NCI-H345 treated with DMSO at 0.1 percent for 48 hours (cell line): ENCODE measurements around the gene DIO3.
"Not testable (repeated sequence)": the region's sequence is repeated elsewhere in the genome, so short reads cannot be mapped to it uniquely, and the experiment has no call there.

Source experiments
- DNase-seq: peaks from one replicate; lab custom pipeline; 2025; ENCODE audit not compliant: unreplicated experiment; lab: John Stamatoyannopoulos, UW

Gene DIO3

DNA sequence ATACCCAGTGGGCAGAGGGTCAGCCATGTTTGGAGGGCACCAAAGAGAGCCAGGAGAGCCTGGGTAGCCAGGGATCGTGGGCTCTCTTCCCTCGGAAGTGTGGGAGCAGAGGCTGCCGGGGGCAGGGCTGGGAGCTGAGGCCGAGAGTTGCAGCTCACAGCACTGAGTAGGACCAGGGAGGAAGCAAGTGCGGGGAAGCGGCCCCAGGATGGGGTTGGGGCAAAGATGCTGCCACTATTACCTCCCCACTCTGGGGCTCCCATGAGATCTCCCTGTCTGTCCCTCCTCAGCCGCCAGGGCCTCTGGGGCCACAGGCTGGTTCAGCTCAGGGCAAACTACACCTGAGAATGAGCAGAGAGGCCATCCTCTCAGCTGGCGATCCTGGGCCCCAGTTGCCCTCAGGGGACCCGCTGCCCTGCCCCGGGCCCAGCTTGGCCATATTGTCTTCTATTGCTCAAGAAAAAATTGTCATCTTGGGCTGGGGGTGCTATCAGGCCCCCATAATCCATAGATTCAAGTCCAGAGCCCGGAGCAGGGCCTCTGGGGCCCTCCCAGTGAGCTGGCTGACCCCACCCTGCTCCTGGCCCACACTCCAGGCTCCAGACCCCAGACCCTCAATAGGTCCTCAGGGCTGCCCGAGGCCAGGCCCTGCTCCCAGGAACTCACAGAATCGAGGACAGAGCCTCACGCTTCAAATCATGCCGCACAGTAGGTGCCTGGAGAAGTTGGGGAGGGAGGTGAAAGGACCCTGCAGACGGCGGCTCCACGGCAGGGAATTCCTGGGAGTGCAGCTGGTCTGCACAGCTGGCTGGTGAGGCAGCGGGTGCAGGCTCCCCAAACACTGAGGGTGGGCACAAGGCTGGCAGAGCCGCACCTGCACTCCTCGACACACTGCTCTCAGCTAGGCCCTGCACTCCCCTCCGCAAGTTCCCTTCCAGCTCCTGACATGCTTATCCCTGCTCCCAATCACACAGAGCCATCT is 20.5 kb upstream of the DIO3 start:
- no peak for DNase-seq

- no peak for DNase-seq
These were observed 18.9 kb upstream of the DIO3 start for GRCh38 chr14:101542391-101542790.

DNA sequence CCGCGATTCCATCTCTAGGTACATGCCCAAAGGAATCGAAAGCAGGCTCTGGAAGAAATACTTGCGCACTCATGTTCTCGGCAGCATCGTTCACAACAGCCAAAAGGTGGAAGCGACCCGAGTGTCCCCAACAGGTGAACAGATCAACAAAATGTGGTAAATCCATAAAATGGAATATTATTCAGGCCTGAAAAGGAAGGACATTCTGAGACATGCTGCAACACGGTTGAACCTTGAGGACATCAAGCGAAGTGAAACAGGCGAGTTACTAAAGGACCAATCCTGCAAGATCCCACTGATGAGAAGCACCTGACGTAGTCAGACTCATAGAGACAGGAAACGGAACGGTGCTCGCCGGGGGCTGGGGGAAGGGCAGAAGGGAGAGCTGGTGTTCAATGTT is 17.5 kb upstream of the DIO3 start:
- no peak for DNase-seq

DNA sequence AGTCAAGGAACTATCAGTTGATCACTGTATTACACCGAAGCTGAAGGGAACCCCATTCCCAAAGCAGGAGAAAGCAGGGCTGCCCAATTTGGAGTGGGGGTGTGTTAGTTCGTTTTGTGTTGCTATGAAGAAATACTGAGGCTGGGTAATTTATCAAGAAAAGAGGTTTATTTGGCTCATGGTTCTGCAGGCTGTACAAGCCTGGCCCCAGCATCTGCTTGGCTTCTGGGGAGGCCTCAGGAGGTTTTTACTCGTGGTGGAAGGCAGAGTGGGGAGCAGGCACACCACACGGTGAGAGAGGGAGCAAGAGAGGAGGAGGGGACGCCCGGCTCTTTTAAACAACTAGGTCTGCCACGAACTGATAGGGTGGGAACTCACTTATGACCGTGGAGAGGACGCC is 16.7 kb upstream of the DIO3 start:
- DNase-seq, result no peak

DNA sequence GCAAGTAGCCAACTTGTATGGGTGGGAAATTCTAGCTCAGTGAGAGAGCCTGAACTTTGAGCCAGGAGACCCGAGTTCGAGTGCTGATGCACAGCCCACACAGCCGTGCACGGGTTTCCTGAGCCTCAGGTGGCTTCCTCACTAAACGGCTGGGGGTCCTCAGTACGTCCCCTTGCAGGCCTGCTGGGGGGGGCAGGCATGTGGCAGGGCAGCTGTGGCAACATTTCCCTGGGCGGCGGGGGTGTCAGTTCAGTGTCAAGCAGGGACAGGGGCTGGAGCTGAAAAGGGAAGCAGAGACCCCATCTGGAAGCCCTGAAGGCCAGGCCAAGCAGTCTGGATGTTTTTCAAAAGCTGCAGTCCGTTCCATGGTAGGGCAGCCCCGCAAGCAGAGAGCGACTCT is 14.6 kb upstream of the DIO3 start:
- no peak for DNase-seq

DNA sequence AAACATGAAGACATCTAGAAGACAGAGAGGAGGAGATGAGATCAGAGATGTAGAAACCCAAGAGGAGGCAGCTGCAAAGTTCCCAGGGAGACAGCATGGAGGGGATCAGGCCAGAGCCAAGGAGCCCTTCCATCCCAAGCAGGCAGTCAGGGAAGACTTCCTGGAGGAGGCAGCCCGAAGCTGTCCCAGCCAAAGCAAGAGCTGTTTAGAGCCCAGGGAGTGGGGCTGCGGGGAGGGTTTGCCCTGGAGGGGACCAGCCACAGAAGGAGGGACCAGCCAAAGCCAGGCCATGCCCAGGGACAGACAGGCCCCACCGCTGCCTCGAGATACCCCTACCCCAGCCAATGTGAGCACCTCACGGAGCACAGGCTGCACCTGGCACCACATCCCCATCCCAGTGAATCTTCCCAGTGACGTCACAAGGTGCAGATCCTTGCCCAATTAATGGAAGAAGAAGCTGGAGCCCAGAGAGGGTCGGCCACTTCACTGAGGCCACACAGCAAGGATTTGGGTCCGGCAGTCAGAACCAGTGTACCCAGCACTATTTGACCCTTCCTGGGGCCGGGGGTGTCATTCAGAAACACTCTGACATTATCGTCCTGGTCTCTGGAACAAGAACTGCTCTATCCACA is 14.1 kb upstream of the DIO3 start:
- no peak for DNase-seq

DNA sequence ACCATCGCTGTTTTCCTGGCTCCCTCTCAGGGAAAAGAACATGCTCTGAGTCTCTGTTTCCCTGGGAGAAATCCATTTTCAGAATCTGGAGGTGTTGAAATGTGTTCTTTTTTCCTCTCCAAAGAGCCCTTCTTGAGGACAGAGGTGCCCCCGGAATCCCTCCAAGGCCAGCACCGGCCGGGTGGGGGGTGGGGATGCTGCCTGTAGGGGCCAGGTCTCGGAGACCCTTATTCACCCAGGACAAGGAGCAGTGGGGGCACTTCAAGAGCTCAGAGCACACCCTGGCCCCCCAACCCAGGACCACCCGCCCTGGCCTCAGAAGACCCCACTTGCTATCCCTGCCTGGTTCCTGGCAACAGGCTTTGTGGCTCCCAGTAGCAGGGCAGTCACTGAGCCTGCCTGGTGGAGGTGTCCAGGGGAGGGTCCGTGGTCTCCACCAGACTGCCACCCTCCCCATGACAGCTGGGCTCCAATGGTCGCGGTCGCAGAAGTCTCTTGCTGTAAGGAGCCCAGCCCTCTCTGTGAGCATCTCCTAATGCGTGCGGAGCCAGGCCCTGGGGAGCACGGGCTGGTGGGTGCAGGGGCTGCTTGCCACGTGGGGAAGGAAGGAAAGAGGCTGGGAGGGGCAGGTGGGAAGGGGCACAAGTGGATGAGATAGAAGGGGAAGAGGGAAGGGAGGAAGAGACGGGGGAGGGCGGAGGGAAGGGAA is 13.2 kb upstream of the DIO3 start:
- no peak for DNase-seq

GRCh38 chr14:101548710-101549109 is 12.6 kb upstream of the DIO3 start:
- DNase-seq, result no peak

- DNase-seq, result no peak
These were observed 12.1 kb upstream of the DIO3 start for GRCh38 chr14:101549154-101549553.

DNA sequence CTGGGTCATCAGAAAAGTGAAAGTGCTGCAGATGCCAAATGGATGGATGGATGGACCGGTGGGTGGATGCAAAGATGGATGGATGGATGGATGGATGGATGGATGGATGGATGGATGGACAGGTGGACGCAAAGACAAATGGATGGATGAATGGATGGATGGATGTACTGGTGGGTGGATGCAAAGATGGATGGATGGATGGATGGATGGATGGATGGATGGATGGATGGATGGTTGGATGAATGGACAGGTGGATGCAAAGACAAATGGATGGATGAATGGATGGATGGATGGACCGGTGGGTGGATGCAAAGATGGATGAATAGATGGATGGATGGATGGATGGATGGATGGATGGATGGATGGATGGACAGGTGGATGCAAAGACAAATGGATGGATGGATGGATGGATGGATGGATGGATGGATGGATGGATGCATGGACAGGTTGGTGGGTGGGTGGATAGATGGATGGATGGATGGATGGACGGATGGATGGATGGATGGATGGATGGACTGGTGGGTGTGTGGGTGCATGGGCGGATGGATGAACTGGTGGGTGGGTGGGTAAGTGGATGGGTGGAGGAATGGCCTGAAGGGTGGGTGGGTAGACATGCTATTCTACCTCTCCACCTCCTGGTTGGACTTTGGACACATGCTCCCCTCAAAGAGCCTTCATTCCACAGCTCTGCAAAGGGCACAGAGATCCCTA is 10.9 kb upstream of the DIO3 start:
- not testable (repeated sequence) for DNase-seq

- DNase-seq, result no peak
These were observed 9.3 kb upstream of the DIO3 start for GRCh38 chr14:101551729-101552595.

GRCh38 chr14:101552786-101553231 is 8.5 kb upstream of the DIO3 start:
- no peak for DNase-seq

- DNase-seq, result no peak
These were observed 7.9 kb upstream of the DIO3 start for GRCh38 chr14:101553393-101553792.

- DNase-seq, result no peak
These were observed 7.4 kb upstream of the DIO3 start for GRCh38 chr14:101553931-101554330.

DNA sequence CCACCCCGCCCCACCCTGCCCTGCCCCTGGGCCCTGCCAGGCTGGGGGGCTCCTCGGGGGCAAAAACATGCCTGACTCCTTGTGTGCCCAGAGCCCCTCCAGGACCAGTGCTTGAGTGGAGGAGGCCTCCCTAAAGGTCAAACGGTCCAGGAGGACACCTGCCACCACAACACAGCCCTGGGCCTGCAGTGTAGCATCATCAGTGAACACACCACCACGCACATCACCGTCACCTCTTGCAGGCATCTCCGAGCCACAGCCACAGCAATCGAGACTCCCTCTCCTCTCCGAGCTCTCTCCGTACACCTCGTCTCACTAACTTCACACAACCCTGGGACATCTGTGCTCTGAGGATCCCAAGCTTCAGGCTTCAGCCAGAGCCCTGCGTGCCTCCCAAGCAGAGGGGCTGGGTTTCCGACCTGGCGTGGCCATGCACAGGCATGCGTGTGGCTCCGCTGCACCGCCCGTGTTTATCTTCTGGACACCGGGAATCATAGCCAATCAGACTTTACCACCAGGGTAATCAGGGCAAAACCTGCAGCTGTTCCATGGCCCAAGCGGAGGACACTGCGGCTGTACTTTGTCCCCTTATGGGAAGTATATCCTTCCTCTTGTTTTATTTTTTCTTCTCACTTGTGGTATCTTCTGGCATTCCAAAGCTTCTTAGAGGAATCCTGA is 6.2 kb upstream of the DIO3 start:
- DNase-seq, result no peak

GRCh38 chr14:101555669-101556043 is 5.6 kb upstream of the DIO3 start:
- not testable (repeated sequence) for DNase-seq

GRCh38 chr14:101556131-101556530 is 5.2 kb upstream of the DIO3 start:
- DNase-seq, result no peak

GRCh38 chr14:101556566-101557320 is 4.6 kb upstream of the DIO3 start:
- DNase-seq, result no peak

GRCh38 chr14:101557321-101557695 is 4.0 kb upstream of the DIO3 start:
- DNase-seq, result no peak
